ENCODE data around the gene REEP6.

- TF ChIP-seq, protein P1, sequence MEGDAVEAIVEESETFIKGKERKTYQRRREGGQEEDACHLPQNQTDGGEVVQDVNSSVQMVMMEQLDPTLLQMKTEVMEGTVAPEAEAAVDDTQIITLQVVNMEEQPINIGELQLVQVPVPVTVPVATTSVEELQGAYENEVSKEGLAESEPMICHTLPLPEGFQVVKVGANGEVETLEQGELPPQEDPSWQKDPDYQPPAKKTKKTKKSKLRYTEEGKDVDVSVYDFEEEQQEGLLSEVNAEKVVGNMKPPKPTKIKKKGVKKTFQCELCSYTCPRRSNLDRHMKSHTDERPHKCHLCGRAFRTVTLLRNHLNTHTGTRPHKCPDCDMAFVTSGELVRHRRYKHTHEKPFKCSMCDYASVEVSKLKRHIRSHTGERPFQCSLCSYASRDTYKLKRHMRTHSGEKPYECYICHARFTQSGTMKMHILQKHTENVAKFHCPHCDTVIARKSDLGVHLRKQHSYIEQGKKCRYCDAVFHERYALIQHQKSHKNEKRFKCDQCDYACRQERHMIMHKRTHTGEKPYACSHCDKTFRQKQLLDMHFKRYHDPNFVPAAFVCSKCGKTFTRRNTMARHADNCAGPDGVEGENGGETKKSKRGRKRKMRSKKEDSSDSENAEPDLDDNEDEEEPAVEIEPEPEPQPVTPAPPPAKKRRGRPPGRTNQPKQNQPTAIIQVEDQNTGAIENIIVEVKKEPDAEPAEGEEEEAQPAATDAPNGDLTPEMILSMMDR (conservative IDR thresholded peaks at IDR 0.05; ENCODE audit: low read depth, low read length), result no peak
- TF ChIP-seq USF2 (IDR thresholded peaks at IDR 0.05; ENCODE audit: low read depth, low read length) (no peak), MAFK (IDR thresholded peaks at IDR 0.05; ENCODE audit: low read depth, low read length) (no peak), RAD21 (IDR thresholded peaks at IDR 0.05; ENCODE audit: low read length) (no peak), POLR2A (IDR thresholded peaks at IDR 0.05; ENCODE audit: low read depth, low read length) (no peak), ELK1 (IDR thresholded peaks at IDR 0.05; ENCODE audit: borderline replicate concordance, low read depth, low read length) (no peak), CEBPB (IDR thresholded peaks at IDR 0.05; ENCODE audit: low read depth, low read length) (no peak), FOS (IDR thresholded peaks at IDR 0.05; ENCODE audit: low read depth, low read length) (no peak), SMC3 (IDR thresholded peaks at IDR 0.05; ENCODE audit: low read depth, low read length) (no peak), BHLHE40 (IDR thresholded peaks at IDR 0.05; ENCODE audit: low read depth, low read length) (no peak), MXI1 (IDR thresholded peaks at IDR 0.05; ENCODE audit: borderline replicate concordance, low read depth, low read length) (no peak)
Observed at GRCh38 chr19:1459479-1459878, 31.5 kb upstream of the REEP6 start.
